Adrenal gland (tissue), 12 donors: Measurements from ENCODE around the gene LMO3. TPM values are rescaled to one million over a fixed set of nuclear protein-coding genes. Genes with fewer than 3 reads are reported as not detected.

Experiments used
- DNase-seq, 7 donors: peaks; one replicate each; pipeline ENCODE4 v3.0.0-alpha.2; 2019 to 2020
- H3K27ac ChIP-seq, 5 donors: fragments of 200-600 bp; sonication (generic) in 4 of 5; 1 replicate in 3 of 5; 2 replicates in 2 of 5; pipeline versions ENCODE4 v1.5.1 to v1.8.0; 2016 to 2020; ENCODE audit warnings: mild to moderate bottlenecking in 1 of 5
- H3K27me3 ChIP-seq: fragments of 200-600 bp; 2 replicates; pipeline ENCODE4 v1.8.0; 2021
- H3K36me3 ChIP-seq, 2 donors: fragments of 200-600 bp; replicated peaks in 1 of 2; 1 replicate in 1 of 2; 2 replicates in 1 of 2; pipeline versions ENCODE4 v1.5.1 to v1.8.0; 2018 to 2022
- H3K4me1 ChIP-seq, 2 donors: fragments of 200-600 bp; replicated peaks in 1 of 2; 1 replicate in 1 of 2; 2 replicates in 1 of 2; pipeline versions ENCODE4 v1.5.1 to v1.8.0; 2018 to 2021
- H3K4me3 ChIP-seq, 4 donors: fragments of 200-600 bp; sonication (generic) in 3 of 4; one replicate each; pipeline ENCODE4 v1.5.1; 2016 to 2018
- H3K9me3 ChIP-seq, 3 donors: fragments of 200-600 bp; sonication (generic) in 1 of 3; replicated peaks in 1 of 3; 1 replicate in 2 of 3; 2 replicates in 1 of 3; pipeline versions ENCODE4 v1.5.1 to v1.8.0; 2016 to 2021
- CTCF ChIP-seq, 6 experiments: fragments of 450-650 bp in 4 of 6; fragments of 200-600 bp in 2 of 6; sonication (generic) in 1 of 6; IDR thresholded peaks; 1 replicate in 5 of 6; 2 replicates in 1 of 6; pipeline versions ENCODE4 v1.5.1 to v1.8.0; 2016 to 2021; ENCODE audit warnings: antibody characterized with exemption in 6 of 6, mild to moderate bottlenecking in 2 of 6, moderate library complexity in 1 of 6
- POLR2A ChIP-seq, 2 donors: fragments of 450-650 bp; IDR thresholded peaks; one replicate each; pipeline ENCODE4 v1.6.1; 2017; ENCODE audit warnings: antibody characterized with exemption in 2 of 2, mild to moderate bottlenecking in 2 of 2, moderate library complexity in 1 of 2
- WGBS, 4 donors: extraction: QIAGEN DNeasy Blood & Tissue Kit in 2 of 4; methylation state at CpG; one replicate each; pipeline versions ENCODE4 v1.1.5 to v1.1.7; 2013 to 2017; 5-methylcytosine and 5-hydroxymethylcytosine counted together
- intact Hi-C, 2 donors: fragments of 100-400 bp; cut with DNase I; formaldehyde crosslinking; loops; one replicate each; pipeline versions ENCODE4 v1.14.1 to v1.15.0; 2022 to 2023
- polyA plus RNA-seq, 3 donors: library from polyadenylated mRNA; stranded (reverse); fragments of 200-250 nt in 2 of 3; fragments of 350-450 nt in 1 of 3; fragmentation: Illumina TruSeq in 1 of 3; extraction: RNeasy Lipid Tissue Mini Kit (QIAGEN cat#74804) in 1 of 3; gene quantifications; one replicate each; pipeline ENCODE4 v1.2.3, GENCODE V29; 2013 to 2014
- total RNA-seq, 9 donors: library from RNA; depleted of rRNA in 4 of 9; stranded (reverse); fragments of >200 nt in 4 of 9; fragments of 120-200 nt in 1 of 9; fragmentation: NEBNext Ultra II Directional in 1 of 9; extraction: Animal tissue kit (Norgen Biotek cat#: 25700) in 1 of 9; gene quantifications; one replicate each; pipeline versions ENCODE4 v1.1.0 to v1.2.4, GENCODE V29; 2013 to 2023
- donor health status: healthy with polysubstance abuse.
- donor health status: Bipolar disorder and iron deficiency.
- donor health status: DM: yes; HTN: yes; CAD: no.
- donor health status: DM: no; HTN: no; CAD: no.
- donor health status: DM: no; HTN: no; CAD: no.
- donor health status: DM: yes; HTN: yes; CAD: no.

Gene LMO3
- total and polyA plus RNA-seq, 12 donors = 0.89 to 21.8 (median 7.0) TPM

- TF ChIP-seq CTCF (IDR thresholded peaks at IDR 0.05) (no peak), POLR2A (IDR thresholded peaks at IDR 0.05) (no peak)
- no peaks in the 10 kb centered on the region for H3K36me3 ChIP-seq
- no peak overlapping the region for H3K4me3 ChIP-seq
- no peak overlapping the region for H3K27ac ChIP-seq
- 68 to 76% (median 75%) methylated on average over 7 of the region's 7 CpGs for WGBS, 4 donors
- H3K9me3 ChIP-seq = no peaks in the 10 kb centered on the region
- no peak for DNase-seq
- H3K4me1 ChIP-seq = no peaks in the 10 kb centered on the region
- intact Hi-C loops = no loop called here
- H3K27me3 ChIP-seq = no peaks in the 10 kb centered on the region
Measured at GRCh38 chr12:16499611-16500010, 106.4 kb downstream of the LMO3 start.
